NCI-H187 treated with DMSO at 0.1 percent for 48 hours (cell line): ENCODE measurements around the gene PTX4.
"Not testable (repeated sequence)": the region's sequence is repeated elsewhere in the genome, so short reads cannot be mapped to it uniquely, and the experiment has no call there.

Experiments
- DNase-seq: peaks from one replicate; lab custom pipeline; 2025; lab: John Stamatoyannopoulos, UW

PTX4 gene

DNA sequence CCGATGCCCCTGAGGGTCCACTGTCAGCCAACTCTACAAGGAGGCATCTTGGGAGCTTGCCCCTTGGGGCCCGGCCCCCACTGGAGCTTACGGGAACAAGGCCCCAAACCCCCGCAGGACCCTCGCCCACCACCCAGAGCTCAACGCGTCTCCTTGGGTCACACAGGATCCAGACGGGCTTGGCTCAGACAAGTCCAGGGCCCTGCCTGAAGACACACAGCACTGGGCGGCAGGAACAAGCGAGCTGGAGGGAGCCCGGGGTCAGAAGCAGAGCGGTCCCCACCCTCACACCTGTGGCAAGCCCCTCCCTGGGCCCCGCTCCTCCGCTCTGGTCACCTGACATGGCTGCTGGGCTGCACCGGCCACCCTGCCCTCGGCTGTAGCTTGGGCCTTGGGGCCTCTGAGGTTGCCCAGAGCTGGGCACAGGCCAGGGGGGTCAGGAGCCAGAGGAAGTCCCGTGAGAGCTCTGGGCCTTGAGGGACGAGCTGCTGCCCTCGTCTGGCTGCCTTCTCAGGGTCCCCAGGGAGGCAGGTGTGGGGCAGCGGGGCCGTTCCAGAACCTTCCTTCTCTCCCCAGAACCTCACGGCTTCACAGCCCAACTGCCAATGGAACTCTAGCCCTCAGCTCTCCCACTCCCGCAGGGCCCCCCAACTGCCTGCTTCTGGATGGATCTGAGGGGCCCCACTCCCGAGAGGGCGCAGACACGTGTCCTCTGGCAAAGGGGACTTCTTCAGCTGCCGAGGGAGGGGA lies 44.6 kb downstream of the PTX4 start, which contains the start of gene CCDC154:
TSS of gene CCDC154 (minus strand) at position 577 of the 750 bp plus-strand sequence. CDS start at position 343, 234 bp downstream.
- DNase-seq: no peak

DNA sequence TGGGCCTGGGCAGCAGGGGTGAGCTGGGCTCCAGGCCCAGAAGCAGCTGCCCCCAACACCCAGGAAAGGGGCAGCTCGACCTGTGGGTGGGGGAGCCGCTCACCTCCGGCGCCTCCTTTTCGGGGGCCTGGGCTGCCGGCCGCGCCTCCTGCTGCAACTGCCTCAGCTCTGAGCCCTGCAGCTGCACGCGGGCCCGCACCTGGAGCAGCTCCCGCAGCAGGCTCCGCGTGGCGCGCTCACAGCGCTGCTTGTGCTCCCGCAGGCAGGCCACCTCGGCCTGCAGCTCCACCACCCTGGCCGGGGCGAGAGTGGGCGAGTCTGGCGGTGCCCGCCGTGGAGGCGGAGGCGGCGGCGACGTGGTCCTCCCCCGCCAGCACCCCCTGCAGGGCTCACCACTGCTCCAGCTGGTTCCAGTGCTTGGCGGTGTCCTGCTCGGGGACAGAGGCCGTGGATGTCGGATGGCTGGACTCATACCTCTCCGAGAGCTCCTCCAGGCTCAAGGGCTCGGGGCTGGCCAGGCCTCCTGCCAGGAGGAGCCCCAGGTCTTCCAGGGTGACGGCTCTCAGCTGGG lies 45.3 kb downstream of the PTX4 start:
- no peak for DNase-seq

DNA sequence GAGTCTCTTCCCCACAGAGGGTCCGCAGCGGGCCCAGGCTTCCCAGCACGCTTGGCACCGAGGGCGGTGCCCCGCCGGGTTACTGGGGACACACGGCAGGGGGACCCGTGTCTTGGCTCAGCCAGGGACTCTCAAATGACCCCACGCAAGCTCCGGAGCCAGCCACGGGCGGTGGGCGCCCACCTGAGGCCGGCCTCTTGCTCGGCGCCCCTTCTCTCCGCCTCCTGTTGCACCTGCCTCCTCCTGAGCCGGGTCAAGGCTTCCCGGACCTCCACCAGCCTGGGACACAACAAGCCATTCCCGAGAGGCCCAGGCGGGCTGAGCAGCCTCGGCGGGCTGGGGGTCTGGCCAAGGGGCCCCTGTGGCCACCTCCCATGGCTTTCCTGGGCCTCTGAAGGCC lies 46.0 kb downstream of the PTX4 start:
- DNase-seq: no peak

DNA sequence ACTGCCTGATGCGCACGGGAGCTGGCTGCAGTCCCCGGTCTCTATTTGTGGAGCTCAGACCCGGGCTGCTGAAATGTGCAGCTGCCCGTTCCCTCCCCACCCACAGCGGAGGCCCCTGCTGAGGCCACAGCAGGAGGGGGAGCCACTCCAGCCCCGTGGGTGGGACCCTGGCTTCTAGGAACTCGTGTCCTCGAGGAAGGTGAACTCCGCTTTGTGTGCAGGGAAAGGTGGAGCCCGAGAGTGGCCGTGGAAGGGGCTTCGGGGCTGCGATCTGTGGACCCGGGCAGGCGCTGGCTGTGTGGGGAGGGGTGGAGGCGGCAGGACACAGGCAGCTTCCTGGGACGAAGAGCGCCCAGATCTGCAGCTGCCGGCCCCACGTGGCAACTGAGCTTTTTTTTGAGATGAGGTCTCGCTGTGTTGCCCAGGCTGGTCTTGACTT lies 47.3 kb downstream of the PTX4 start:
- no peak for DNase-seq

DNA sequence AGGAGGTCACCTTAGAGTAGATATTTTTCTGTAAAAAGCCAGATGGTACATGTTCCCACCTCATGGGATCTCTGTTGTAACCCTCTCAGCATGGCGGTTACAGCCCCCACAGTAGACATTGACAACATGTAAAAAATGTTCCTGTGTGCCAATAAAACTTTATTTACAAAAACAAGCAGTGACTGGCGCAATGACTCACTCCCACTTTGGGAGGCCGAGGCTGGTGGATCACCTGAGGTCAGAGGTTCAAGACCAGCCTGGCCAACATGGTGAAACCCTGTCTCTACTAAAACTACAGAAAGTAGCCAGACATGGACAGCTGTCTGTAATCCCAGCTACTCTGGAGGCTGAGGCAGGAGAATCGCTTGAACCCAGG lies 49.1 kb downstream of the PTX4 start:
- DNase-seq: not testable (repeated sequence)

DNA sequence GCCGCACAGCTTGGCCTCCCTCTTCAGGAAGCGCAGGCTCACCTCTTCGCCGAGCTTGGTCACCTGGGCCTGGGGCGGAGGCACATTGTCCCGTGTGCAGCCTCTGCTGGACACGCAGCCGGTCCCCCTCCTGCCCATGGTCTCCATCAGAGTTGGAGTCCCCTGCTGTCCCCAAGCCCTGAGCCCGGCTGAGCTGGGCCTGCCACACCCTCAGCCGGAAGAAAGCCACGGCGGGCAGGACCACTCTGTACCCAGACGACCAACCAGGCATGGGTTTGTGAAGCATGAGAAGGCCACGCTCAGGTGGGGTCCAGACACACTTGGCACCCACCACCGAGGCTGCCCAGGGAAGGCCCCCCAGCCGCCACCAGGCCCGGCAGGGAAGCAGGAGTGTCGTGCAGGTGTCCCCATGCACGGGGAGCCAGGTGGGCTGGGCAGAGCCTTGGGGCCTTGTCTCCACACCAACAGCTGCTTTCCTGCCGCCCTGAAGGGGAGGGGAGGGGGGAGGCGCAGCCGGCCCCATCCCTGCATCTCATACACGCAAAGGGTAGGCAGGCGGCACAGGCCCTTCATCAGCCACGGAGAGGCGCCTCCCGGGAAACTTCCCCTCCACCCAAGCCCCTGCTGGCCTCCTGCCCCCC lies 49.6 kb downstream of the PTX4 start:
- DNase-seq: no peak

DNA sequence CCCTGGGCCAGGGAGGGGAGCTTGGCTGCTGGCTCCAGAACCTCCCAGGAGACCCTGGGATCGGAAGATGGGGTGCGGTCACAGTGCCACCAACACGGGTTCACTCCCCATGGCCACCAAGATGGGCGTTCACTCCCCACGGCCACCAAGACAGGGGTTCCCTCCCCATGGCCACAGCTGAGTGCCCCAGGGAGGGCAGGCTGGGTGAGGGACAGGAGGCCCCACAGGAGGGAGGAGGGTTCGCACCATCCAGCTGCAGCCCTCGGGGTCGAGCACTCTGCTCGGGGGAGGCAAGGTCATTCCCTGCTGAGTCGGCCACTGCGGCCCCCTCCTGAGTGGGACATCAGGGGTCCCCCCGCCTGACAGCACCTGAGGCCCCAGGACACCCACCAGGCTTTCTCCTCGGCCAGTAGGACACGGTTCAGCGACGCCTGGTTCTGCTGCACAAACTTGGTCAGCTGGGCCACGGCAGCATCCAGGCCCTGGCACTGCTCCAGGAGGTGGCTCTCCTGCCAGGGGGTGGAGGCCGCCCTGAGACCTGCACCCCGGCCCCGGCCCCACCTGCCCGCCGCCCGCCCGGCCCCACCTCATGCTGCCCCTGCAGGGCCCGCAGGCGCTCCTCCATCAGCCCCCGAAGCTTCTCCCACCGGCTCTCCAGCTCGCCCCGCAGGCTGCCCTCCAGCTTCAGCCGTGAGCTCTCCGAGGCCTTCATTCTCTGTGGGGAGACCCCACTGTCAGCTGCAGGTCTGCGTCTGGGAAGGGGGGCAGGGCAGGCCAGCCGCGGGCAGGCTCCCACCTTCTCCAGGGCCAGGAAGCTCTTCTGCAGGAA lies 50.3 kb downstream of the PTX4 start:
- no peak for DNase-seq

DNA sequence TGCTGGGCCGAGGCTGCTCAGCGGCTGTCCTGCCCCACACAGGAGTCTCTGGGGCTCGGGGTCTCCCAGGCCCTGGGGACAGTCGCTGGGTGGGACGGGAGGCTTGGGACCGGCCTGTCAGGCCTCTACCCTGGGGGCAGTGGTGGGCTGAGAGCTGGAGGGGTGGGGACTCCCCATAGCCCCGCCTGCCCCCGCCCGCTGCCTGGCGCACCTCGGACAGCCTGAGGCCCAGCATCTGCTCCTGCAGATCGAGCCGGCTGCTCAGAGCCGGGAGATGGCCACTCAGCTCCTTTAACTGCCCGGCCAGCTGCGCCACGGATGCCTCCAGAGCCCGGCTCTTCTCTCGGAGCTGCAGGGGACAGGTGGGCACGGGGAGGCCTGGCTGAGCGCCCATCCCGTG lies 51.1 kb downstream of the PTX4 start:
- DNase-seq: no peak

DNA sequence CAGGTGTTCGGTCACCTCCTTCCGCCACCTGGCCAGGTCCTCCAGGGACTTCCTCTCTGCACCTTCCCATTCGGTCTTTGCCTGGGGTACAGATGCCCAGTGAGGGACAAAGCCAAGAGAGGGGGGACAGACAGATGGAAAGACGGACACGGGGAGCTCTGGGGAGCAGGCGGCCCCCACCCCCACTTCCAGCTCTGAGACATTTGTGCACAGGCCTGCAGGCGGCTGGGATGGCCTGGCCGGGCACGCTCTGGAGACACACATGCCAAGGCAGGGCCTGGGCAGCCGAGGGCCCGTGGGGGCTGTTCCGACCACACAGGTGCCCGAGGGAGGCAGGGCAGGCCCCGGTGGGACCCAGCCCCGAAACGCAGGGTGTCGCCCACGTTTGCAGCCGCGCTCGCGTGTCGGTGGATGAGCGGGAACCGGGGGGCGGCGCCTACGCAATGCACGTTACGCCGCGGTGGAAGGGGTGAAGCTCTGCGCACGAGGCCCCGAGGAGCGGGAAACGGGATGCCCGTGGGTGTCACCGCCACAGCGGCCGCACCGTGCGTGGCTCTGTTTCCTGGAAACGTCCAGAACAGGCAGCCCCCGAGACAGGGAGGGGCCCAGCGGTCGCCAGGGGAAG lies 51.9 kb downstream of the PTX4 start:
- DNase-seq: no peak

DNA sequence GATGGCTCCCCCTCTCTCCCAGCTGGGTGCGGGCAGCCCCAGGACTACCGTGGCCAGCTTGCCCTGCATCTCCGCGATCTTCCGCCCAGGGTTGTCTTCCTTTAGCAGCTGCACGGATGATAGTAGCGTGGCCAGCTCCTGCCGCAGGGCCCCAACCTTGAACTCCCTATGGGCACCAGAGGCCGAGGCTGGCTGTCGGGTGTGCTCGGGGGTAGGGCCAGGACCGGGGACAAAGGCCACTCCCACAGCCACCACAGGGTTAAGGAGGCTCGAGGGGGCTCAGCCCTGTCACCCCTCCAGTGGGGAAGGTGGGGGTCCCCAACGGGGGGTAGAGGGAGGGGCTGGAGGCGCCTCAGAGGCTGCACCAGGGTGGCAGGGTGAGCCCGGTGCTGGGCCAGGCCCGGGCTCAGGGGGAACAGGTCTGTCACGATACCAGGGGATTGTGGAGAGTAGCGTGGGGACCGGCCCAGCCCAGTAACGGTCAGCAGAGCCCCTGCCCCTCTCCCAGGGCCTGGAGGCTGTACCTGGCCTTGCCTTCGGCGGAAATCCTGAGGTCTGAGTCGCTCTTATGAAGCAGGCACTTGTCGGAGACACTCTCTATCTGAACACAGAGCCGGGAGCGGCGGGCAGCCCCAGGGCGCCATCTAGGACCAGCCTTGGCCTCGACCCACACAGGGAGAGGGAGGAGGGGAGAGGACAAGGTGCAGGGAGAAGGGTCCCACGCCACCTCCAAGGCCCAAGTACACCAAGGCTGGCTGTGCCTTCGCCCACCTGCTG lies 52.6 kb downstream of the PTX4 start:
- no peak for DNase-seq
